Keratinocyte (primary cell): Measurements from ENCODE around the gene TRAP1.

Experiments used
- CTCF ChIP-seq, 3 experiments: IDR thresholded peaks in 1 of 3; conservative IDR thresholded peaks in 1 of 3; optimal IDR thresholded peaks in 1 of 3; 2 replicates in 2 of 3; 3 replicates in 1 of 3; pipeline versions ENCODE3 to v1.5.1; 2011; ENCODE audit warnings: low read length in 3 of 3, mild to moderate bottlenecking in 3 of 3, moderate library complexity in 2 of 3, control low read depth in 1 of 3, inconsistent platforms in 1 of 3; ENCODE audit not compliant: insufficient read depth in 2 of 3; ENCODE audit errors: extremely low read depth in 1 of 3
- EZH2 ChIP-seq: IDR thresholded peaks from one replicate; pipeline ENCODE4 v1.6.1; 2012; ENCODE audit warnings: inconsistent platforms, mild to moderate bottlenecking, low read length, moderate library complexity

- TF ChIP-seq CTCF (optimal IDR thresholded peaks at IDR 0.05 in 1 of 3, IDR thresholded peaks at IDR 0.05 in 1 of 3, conservative IDR thresholded peaks at IDR 0.05 in 1 of 3; ENCODE audit: extremely low read depth in 1 of 3, insufficient read depth in 2 of 3, low read length in 3 of 3), result no peak
- TF ChIP-seq EZH2, result no peak
These were observed 53.0 kb downstream of the TRAP1 start for GRCh38 chr16:3664187-3664896.
